ENCODE measurements around the gene GPSM1.

Gene GPSM1

DNA sequence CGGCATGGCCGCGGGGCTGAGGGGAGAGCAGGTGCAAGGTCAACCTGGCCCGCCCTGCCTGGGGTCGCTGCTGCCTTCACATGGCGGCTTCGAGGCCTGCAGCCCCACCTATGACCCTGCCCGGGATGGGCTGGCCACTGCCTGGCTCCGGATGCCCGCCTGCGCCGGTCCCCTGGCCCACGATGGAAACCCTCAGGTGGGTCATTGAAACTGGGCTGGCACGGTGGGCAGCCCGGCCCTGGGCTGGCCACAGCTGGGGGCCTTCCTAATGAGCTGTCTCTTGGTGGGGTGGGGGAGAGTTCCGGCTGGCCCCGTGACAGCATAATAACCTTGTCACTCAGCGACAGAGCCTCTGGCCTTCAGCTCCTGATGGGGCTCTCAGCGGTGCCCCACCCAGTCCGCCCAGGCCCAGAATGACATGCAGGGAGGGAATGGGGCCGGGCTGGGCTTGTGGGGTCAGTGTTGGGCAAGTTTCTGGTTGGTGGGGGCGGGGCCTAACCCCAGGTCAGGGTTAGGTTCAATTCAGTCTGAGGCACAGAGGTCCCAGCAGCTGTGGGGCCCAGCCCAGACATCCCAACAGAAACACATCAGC is 23.4 kb upstream of the GPSM1 start, which contains the start of gene CCDC187:
Gene CCDC187, minus strand, starts transcription at position 270 of the 592 bp plus-strand sequence. Its CDS starts 264 bp downstream, at position 6.
- no peak for FAIRE-seq
- DNase-seq (ENCODE audit: insufficient read length, low spot score) = no peak

DNA sequence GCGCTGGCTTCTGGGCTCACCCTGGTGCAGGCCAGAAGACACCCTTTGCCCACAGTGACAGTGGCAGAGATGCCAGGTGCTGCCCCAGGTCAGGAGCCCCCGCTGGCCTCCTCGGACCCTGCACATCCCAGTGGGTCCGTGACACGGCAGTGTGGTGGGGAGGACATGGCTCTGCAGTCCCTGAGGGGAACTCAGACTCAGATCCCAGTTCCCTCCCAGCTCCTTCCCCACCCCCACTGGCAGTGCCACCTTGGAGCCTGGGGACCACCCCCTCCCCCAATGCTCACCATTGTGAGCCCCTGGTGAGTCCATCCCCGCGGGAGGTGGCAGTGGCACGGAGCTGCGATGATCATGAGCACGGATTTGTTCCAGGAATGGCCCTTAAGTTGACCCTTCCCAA is 22.9 kb upstream of the GPSM1 start:
- DNase-seq (ENCODE audit: insufficient read length, low spot score) (no peak), FAIRE-seq (no peak)

DNA sequence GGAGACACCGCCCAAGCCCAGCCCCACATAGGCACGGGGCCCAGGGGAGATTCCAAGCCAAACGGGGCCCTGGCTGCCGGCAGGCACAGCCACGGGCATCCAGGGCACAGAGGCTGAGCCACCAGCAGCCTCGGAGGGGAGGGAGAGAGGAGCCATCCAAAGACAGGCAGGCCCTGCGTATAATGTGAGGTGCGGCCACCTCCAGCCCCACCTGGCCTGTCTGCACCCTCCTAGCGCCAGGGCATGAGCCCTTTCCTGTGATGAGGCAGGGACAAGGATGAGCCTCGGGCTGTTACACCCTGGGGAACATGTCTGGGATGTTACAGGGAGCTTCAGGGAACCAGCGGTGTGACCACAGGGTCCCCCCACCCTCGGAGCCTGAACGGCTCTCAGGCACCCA is 22.4 kb upstream of the GPSM1 start:
- FAIRE-seq = no peak
- no peak for DNase-seq (ENCODE audit: insufficient read length, low spot score)

DNA sequence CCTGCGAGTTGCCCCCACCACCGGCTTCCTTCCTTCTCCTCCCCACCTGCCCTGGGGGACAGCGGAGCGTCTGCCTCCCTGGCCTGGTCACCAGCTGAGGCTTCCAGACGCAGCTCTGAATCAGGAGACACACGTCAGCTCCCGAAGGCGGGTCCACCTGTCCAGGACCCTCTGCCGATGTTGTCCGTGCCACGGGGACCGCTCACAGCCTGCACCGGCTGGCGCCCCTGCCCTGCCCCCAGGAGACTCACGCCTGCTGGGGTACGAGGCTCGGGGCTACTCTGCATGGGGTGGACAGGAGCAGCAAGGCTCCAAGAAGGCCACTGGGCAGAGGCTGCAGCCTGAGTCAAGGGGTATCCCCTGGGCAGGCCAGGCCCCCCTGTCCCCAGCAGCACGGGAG is 21.5 kb upstream of the GPSM1 start:
- no peak for FAIRE-seq

DNA sequence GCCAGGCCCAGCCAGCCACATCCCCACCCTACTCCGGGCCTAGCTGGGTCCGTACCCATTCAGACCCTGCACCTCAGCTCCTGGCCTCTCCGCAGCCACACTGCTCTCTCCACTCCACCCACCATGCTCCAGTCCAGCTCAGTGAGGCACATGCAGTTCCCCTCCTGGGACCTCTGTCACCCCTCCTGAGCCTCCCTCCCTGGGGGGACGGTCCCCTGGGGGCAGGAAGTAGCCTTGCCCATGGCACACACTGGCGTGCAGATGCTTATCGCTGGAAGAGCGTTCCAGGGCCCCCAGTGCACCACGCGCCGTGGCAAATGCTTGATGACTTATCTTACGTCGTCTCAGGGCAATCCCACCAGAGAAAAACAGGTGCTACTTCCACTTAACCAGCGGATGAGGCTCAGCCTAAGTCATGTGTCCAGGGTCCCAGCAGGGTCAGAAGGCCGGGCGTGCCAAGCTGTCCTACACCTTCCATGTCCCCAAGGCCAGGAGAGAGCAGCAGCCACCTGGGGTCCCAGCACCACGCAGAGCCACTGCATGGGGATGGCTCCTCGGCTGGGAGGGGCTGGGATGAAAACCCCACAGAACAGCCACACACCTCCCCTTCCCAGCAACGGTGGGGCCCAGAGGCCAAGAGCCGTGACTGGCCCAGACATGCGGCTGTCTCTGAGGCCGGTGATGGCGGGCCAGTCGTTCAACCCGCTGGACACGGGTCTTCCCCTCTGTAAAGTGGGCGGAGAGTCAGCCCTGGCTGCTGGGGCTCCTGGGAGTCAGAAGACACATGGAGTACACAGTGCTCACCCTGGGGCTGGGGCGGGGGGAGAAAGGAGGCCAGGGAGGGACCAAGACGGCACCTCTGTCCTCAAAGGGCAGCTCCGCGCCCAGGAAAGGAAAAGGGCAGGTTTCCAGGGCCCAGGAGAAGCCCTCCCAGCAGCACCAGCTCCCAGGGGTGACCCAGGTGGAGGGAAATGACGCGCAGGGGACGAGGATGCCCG is 20.8 kb upstream of the GPSM1 start:
- DNase-seq (ENCODE audit: insufficient read length, low spot score) (no peak), FAIRE-seq (no peak)

More for the DNA sequence above, 21.5 kb upstream of the GPSM1 start:
- no peak for DNase-seq (ENCODE audit: insufficient read length, low spot score)

DNA sequence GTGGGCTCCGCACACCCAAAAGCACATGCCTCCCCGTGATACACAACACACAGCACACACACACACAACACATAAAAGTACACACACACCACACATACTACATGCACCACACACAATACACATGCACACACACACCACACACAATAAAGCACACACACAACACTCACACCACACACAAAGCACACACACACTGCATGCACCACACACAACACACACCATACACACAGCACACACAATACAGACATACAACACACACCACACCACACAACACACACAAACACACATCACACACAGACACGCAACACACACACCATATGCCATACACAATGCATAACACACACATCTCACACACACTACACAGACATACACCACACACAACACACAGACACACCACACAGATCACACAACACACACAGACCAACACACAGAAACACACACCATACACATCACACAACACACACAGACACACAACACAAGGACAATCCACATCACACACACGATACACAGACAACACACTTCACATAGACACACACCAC is 20.1 kb upstream of the GPSM1 start:
- no peak for FAIRE-seq

DNA sequence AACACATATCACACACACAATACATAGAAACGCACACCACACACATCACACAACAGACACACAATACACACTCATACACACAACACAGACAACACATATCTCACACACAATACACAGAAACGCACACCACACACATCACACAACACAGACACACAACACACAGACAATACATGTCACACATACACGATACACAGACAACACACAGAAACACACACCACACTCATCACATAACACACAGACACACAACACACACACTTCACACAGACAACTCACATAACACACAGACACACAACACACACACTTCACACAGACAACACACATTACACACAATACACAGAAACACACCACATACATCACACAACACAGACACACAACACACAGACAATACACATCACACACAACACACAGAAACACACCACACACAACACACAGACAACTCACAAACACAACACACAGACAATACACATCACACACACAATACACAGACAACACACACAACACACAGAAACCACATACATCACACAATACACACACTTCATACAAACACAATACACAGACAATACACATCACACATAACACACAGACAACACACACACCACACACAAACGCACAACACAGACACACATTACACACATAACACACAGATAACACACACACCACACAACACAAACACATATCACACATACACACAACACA is 19.2 kb upstream of the GPSM1 start:
- FAIRE-seq (no peak), DNase-seq (ENCODE audit: insufficient read length, low spot score) (no peak)

More for the DNA sequence above, 20.1 kb upstream of the GPSM1 start:
- no peak for DNase-seq (ENCODE audit: insufficient read length, low spot score)

DNA sequence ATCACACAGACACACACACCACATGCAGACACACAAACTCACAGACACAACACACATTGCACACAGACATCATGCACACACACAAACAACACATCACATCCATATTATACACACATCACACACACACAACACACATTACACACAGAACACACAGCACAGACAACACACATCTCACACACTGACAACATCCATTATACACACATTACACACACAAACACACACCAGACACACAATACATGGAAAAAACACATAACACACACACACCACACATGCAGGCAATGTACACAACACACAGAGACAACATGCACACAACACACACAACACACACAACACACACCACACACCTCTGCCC is 18.7 kb upstream of the GPSM1 start:
- no peak for FAIRE-seq
- no peak for DNase-seq (ENCODE audit: insufficient read length, low spot score)

DNA sequence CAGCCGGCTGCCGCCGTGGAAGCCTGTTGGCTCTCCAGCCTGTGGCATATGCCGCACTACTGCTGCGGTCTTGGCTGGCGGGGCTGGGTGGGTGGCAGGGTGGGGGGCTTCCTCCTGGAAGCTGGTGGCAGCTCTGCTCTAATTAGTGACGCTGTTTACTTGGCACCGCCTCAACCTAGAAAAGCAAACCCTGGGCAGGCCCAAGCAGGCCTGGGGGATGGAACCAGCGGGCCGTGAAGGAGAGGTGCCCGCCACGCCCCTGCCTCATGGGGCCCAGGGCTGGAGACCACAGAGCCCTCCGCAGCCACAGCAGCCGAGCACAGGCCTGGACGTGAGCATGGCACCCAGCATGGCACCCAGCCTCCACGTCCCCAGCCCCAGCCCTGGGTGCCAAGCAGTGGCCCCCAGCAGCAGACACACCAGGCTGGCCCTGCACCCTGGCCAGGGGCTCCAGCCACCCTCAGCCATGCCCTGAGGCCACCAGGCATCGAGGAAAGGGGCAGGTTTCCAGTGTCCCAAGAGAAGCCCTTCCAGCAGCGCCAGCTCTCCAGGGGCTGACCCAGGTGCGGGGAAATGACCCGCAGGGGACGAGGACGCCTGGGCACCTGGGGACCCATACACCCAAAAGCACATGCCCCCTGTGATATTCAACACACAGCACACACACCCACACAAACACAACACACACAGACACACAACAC is 18.1 kb upstream of the GPSM1 start:
- DNase-seq (ENCODE audit: insufficient read length, low spot score) (no peak), FAIRE-seq (no peak)

DNA sequence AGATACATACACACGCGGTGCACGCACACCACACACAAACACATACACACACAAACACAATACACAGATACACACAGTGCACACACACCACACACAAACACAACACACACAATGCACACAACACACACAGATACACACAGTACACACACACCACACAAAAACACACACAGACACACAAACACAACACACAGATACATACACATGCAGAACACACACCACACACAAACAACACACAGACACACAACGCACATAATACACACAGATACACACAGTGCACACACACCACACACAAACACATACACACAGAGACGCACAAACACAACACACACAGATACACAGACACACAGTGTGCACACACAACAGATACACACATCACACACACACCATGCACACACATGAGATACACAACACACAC is 17.5 kb upstream of the GPSM1 start:
- FAIRE-seq (no peak), DNase-seq (ENCODE audit: insufficient read length, low spot score) (no peak)

DNA sequence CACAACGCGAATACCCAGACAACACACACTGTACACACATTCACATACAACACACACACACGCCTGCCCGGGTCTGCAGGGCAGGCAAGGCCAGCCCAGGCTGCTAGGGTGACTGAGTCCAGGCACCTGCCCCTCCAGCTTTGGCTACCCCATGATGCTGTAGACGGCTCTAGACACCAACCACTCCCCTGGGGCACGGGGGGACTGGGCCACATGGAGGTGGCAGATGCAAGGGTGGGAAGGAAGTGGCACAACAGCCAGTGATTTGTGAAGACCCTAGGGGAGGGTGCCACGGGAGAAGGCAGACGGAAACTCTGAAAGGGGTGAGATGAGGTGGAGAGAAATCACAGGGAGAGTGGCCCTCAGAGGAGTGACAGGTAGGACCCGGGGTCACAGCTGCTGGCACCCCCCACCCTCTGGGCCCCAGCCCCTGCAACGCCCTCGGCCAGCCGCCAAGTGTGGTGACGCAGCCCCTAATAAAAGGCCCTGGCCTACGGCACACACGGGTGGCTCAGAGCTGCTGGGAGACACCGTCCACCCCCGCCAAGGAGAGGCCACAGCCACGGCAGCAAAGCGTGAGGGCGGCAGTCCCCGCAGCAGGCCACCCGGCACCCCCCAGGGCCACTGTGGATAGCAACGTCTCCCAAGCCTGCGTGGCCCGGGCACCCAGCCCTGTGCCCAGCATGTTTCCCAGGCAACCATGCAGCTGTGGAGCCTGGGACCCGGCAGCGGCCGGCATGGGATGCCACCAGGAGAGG is 16.9 kb upstream of the GPSM1 start:
- no peak for DNase-seq (ENCODE audit: insufficient read length, low spot score)
- no peak for FAIRE-seq

DNA sequence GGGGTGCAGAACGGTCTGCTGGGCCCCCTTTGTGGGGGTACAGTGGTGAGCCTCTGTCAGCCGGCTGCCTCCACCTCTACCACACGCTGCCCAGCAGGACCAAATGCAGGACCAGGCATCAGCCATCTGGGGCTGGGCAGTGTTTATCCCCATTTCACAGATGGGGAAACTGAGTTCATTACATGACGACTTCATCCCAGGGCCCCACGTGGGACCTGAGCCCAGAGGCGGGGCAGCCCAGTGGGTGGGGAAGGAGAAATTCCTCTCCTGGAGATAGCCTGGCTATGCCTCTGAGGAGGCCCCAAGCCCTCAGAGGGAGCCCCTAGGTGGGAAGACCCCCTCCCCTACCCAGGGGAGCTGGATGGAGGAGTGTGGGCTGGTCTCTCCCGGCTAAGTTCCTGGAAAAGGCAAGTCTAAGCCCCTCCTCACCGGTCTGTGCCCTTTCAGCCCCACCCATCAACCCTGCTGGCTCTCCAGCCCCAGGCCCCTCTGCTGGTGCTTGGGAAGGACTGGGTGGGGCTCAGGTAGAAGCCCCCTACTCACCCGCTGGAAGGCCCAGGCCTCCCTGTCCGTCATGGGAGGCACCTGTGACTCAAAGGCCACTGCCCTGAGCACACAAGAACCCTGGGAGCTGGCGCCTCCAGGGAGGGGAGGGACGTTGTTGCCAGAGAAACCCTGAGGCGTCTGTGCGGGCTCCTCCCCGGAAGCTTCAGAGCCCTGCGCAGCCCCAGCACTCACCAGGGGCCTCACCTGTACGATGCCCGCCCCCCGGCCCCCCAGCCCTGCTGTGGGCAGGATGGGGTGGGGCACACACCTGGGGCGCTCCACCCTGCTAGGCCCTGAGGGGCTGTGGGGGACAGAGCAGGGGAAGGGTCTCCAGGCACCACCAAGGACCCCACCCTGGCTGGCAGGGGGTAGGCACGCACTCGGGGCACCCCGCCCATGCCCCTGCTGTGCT is 16.0 kb upstream of the GPSM1 start:
- no peak for FAIRE-seq
- DNase-seq (ENCODE audit: insufficient read length, low spot score) = no peak

DNA sequence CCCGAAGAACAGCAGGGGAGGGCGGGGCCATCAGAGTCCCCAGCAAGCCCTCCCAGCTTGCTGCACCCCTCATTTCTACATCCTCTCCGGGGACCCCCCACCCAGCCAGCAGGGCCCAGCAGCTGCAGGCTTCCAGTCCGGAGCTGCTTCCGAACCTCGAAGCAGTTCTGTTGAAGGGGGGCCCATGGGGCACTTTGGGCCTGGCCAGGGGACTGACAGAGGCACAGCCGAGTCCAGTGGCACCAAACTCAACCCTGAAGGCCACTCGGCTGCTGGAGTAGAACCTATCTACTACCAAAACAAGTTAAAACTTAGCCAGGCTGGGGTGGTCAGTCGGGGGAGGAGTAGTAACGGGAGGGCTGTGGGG is 15.3 kb upstream of the GPSM1 start:
- DNase-seq (ENCODE audit: insufficient read length, low spot score) (no peak), FAIRE-seq (no peak)

DNA sequence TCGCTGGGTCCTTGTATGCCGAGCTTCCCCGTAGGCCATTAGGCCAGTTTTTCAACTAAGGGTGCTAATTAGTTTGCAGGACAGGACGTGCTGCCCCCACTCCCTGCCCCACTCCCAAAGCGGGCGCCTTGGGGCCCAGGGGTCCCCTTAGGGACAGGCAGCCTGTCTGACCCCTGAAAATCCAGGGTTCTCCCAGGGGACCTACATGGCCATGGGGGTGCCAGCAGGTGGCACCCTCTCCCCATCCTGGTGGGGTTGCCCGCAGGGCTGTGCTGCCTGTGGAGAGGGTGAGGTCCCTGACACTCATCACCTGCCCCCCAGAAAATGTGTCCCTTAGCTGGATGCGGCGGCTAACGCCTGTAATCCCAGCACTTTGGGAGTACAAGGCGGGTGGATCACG is 14.9 kb upstream of the GPSM1 start:
- DNase-seq (ENCODE audit: insufficient read length, low spot score) (no peak), FAIRE-seq (no peak)

DNA sequence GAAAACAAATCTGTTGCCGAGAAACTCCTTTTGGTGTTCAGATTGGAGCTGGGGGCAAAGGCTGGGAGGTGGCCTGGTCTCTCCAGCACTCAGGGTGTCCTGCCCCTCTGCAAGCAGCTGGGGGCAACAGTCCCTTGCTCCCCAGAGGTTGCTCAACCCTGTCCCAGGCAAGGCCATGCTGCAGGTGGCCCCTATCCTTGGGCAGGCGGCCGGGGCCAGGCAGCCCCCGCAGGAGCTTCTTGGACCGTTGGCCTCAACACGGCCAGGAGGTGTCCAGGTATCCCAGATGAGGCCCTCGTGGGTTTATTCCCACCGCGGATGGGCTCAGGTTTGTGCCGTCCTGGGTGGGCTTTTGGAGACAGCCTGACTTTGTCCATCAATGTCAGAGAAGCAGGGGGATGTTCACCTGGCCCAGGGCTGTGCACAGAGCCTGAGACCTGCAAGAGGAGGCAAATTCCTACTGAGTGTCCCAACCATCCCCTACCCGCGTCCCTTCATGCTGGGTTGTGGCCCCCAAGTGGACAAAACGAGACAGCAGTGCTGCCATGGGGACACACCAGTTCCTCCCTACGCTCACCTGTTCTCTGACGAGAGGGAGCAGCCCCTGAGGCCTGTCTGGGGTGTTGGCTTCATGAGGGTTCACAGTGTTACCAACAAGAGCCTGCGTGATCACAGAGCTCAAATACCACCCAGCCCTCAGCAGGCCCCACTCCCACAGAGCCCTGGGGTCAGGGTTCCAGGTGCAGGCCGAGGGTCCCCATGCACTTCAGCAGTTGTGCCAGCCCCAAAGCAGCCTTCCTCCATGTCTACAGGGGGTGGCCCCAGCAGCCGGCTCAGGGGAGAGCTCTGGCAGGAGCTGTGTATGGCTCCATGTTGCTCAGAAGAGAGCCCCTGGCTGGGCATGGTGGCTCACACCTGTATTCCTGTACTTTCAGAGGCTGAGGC is 14.0 kb upstream of the GPSM1 start:
- DNase-seq (ENCODE audit: insufficient read length, low spot score) = no peak
- no peak for FAIRE-seq

DNA sequence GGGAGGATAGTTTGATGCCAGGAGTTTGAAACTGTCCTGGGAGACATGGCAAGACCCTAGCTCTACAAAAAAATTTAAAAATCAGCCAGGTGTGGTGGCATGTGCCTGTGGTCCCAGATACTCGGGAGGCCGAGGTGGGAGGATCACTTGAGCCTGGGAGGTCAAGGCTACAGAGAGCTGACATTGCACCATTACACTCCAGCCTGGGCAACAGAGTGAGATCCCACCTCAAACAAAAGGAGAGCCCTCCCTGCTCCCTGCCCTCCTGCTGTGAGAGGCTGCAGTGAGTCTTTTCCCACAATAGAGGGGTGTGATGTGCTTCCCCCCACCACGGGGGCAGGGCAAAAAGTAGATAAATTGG is 13.3 kb upstream of the GPSM1 start:
- FAIRE-seq = no peak

DNA sequence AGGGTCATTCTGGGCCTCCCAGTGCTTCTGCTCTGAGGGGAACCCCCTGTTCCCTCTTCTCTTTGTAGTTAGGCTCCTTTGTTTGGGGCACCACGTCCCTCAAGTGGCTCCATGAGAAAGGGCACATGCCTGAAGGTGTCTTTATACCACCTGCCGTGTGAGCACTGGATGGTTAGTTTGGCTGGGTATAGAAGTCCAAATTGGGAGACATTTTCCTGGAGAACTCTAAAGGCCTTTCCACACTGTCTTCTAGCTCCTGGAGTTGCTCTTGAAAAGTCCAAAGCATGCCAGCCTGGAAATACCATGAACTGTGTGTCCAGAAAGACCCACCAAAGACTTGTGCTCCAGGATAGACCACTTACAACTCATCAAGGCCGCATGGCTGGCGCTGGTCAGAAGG is 12.4 kb upstream of the GPSM1 start:
- FAIRE-seq (no peak), DNase-seq (ENCODE audit: insufficient read length, low spot score) (no peak)

More for the DNA sequence above, 13.3 kb upstream of the GPSM1 start:
- no peak for DNase-seq (ENCODE audit: insufficient read length, low spot score)

DNA sequence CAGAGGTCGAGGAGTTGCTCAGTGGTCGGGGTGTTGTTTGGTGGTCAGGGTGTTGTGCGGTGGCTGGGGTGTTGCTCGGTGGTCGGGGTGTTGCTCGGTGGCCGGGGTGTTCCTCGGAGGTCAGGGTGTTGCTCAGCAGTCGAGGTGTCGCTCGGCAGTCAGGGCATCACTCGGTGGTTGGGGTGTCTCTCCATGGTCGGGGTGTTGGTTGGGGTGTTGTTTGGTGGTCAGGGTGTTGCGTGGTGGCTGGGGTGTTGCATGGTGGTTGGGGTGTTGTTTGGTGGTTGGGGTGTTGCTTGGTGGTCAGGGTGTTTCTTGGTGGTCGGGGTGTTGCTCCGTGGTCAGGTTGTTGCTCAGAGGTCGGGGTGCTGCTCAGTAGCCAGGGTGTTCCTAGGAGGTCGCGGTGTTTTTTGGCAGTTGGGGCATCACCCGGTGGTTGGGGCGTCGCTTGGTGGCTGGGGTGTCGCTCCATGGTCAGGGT is 11.0 kb upstream of the GPSM1 start:
- FAIRE-seq (no peak), DNase-seq (ENCODE audit: insufficient read length, low spot score) (no peak)

Data from GM19239 (cell line).